HEK293T (cell line): Measurements from ENCODE around the gene ARHGAP12.

Experiments
- CTCF ChIA-PET: fragments of 350-600 bp; formaldehyde crosslinking; extraction: SDS; loops from one replicate; lab custom pipeline; 2021; ENCODE audit warnings: antibody characterized with exemption, inconsistent platforms; lab: Yijun Ruan, JAX
- POLR2A ChIA-PET: fragments of 350-600 bp; formaldehyde crosslinking; extraction: SDS; loops from one replicate; lab custom pipeline; 2020; ENCODE audit warnings: antibody characterized with exemption, inconsistent platforms; lab: Yijun Ruan, JAX
- DNase-seq: peaks from one replicate; pipeline ENCODE4 v3.0.0; 2012; ENCODE audit warnings: mixed read lengths; ENCODE audit errors: extremely low spot score
- ARNT ChIP-seq: fragments of 450-650 bp; IDR thresholded peaks from 2 replicates; pipeline ENCODE4 v1.6.1; 2017; ENCODE audit warnings: mild to moderate bottlenecking
- BHLHE40 ChIP-seq: fragments of 450-650 bp; IDR thresholded peaks from 2 replicates; pipeline ENCODE4 v1.6.1; 2016; ENCODE audit warnings: mild to moderate bottlenecking, moderate library complexity, borderline replicate concordance
- CTBP1 ChIP-seq: fragments of 450-650 bp; IDR thresholded peaks from 2 replicates; pipeline ENCODE4 v1.6.1; 2016; ENCODE audit warnings: borderline replicate concordance
- ELF4 ChIP-seq: fragments of 450-650 bp; IDR thresholded peaks from 2 replicates; pipeline ENCODE4 v1.6.1; 2017; ENCODE audit warnings: antibody characterized with exemption
- FOXA1 ChIP-seq: fragments of 450-650 bp; IDR thresholded peaks from 2 replicates; pipeline ENCODE4 v1.6.1; 2016; ENCODE audit warnings: mild to moderate bottlenecking
- FOXK2 ChIP-seq: fragments of 450-650 bp; IDR thresholded peaks from 2 replicates; pipeline ENCODE4 v1.6.1; 2016; ENCODE audit warnings: mild to moderate bottlenecking
- FOXM1 ChIP-seq: fragments of 450-650 bp; IDR thresholded peaks from 2 replicates; pipeline ENCODE4 v1.6.1; 2017; ENCODE audit warnings: mild to moderate bottlenecking, borderline replicate concordance
- HDGF ChIP-seq: fragments of 450-650 bp; IDR thresholded peaks from 2 replicates; pipeline ENCODE4 v1.6.1; 2017; ENCODE audit warnings: antibody characterized with exemption, borderline replicate concordance
- L3MBTL2 ChIP-seq: fragments of 450-650 bp; conservative IDR thresholded peaks from 2 replicates; pipeline ENCODE4 v1.6.1; 2016; ENCODE audit warnings: mild to moderate bottlenecking
- LEF1 ChIP-seq: fragments of 450-650 bp; IDR thresholded peaks from 2 replicates; pipeline ENCODE4 v1.6.1; 2017; ENCODE audit warnings: mild to moderate bottlenecking, borderline replicate concordance
- NFRKB ChIP-seq: fragments of 450-650 bp; IDR thresholded peaks from 2 replicates; pipeline ENCODE4 v1.6.1; 2016; ENCODE audit warnings: mild to moderate bottlenecking, moderate library complexity
- PKNOX1 ChIP-seq: fragments of 450-650 bp; IDR thresholded peaks from 2 replicates; pipeline ENCODE4 v1.6.1; 2016
- SUZ12 ChIP-seq: fragments of 450-650 bp; IDR thresholded peaks from 2 replicates; pipeline ENCODE4 v1.6.1; 2016; ENCODE audit warnings: mild to moderate bottlenecking
- TARDBP ChIP-seq: fragments of 450-650 bp; IDR thresholded peaks from 2 replicates; pipeline ENCODE4 v1.6.1; 2016
- ZNF384 ChIP-seq: fragments of 450-650 bp; IDR thresholded peaks from 2 replicates; pipeline ENCODE4 v1.6.1; 2016

ARHGAP12 gene

DNA sequence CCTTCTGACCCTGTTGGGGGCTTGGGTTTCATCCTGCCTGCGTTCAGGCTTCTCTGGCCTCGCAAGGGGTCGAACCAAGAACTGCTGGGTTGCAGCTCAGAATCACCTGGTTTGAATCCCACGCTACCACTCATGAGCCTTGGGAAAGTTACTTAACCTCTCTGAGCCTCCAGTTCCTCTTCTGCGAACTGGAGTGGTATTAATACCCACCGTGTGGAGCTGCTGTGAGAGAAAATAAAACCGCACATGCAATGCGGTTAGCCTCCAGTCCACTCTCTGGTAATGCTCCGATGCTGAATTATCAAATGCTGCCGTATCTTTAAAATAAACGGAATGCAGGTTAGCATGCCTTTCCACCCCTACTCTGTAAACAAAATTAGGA, 171.9 kb downstream of the ARHGAP12 start:
- CTCF ChIA-PET, result no interaction called here
- TF ChIP-seq BHLHE40 (no peak), FOXM1 (no peak), ARNT (no peak), ELF4 (no peak), L3MBTL2 (no peak), CTBP1 (no peak)
- POLR2A ChIA-PET, result no interaction called here
- no peak for DNase-seq

- POLR2A ChIA-PET, result no interaction called here
- DNase-seq, result no peak
- CTCF ChIA-PET, result interaction anchor here (0.6 kb wide), 1 partner anchor 23 kb away, joined by 4 read pairs; no protein-coding TSS in a partner anchor
- no peak for TF ChIP-seq NFRKB
- no peak for TF ChIP-seq FOXA1
- TF ChIP-seq SUZ12, result no peak
- TF ChIP-seq FOXK2, result no peak
- TF ChIP-seq LEF1, result no peak
- TF ChIP-seq PKNOX1, result no peak
- no peak for TF ChIP-seq HDGF
- no peak for TF ChIP-seq ZNF384
- TF ChIP-seq BHLHE40, result no peak
- TF ChIP-seq ELF4, result no peak
- TF ChIP-seq FOXM1, result no peak
- no peak for TF ChIP-seq TARDBP
- TF ChIP-seq ARNT, result no peak
- TF ChIP-seq L3MBTL2, result no peak
Measured at GRCh38 chr10:31756101-31756728, 172.4 kb downstream of the ARHGAP12 start.
